ENCODE results near the gene ACTR2. TPM values are rescaled to one million over a fixed set of nuclear protein-coding genes. Genes with fewer than 3 reads are reported as not detected.
"Not testable (repeated sequence)": the region's sequence is repeated elsewhere in the genome, so short reads cannot be mapped to it uniquely, and the experiment has no call there.

The ACTR2 gene
- total and polyA plus RNA-seq, 7 donors = 38.9 to 99.0 (median 84.1) TPM

DNA sequence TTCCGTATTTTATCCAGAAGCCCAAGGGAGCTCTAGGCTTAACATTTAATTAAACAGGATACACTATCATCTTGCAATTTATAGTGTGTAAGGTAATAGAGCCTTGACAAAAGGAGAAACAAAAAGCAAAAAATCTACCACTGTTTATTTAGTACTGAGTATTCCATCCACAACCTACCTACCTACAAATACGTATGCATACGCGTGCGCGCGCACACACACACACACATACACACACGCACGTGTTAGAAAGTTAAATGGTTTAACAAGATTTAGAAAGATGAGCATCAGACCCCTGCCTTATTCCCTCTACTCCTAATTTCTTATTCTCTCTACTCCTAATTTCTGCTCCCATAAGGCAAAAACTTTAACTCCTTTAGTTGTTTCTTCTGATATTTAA is 14.6 kb upstream of the ACTR2 start:
- no peaks in the 10 kb centered on the region for H3K36me3 ChIP-seq (ENCODE audit: insufficient read depth in 1 of 2, low read depth in 1 of 2)
- ATAC-seq (no peak), DNase-seq (no peak)
- intact Hi-C loops (cut with DNase I) = no loop called here
- no peaks in the 10 kb centered on the region for H3K4me1 ChIP-seq
- no peak overlapping the region for H3K4me3 ChIP-seq
- 96 to 97% (median 96%) methylated on average over 9 of the region's 9 CpGs for WGBS, 3 donors
- no peak overlapping the region for H3K27ac ChIP-seq
- no peaks in the 10 kb centered on the region for H3K27me3 ChIP-seq (ENCODE audit: insufficient read depth in 3 of 3, low read length in 2 of 3)
- TF ChIP-seq, protein P1, sequence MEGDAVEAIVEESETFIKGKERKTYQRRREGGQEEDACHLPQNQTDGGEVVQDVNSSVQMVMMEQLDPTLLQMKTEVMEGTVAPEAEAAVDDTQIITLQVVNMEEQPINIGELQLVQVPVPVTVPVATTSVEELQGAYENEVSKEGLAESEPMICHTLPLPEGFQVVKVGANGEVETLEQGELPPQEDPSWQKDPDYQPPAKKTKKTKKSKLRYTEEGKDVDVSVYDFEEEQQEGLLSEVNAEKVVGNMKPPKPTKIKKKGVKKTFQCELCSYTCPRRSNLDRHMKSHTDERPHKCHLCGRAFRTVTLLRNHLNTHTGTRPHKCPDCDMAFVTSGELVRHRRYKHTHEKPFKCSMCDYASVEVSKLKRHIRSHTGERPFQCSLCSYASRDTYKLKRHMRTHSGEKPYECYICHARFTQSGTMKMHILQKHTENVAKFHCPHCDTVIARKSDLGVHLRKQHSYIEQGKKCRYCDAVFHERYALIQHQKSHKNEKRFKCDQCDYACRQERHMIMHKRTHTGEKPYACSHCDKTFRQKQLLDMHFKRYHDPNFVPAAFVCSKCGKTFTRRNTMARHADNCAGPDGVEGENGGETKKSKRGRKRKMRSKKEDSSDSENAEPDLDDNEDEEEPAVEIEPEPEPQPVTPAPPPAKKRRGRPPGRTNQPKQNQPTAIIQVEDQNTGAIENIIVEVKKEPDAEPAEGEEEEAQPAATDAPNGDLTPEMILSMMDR (IDR thresholded peaks at IDR 0.05) = no peak
- H3K9me3 ChIP-seq = no peaks in the 10 kb centered on the region

DNA sequence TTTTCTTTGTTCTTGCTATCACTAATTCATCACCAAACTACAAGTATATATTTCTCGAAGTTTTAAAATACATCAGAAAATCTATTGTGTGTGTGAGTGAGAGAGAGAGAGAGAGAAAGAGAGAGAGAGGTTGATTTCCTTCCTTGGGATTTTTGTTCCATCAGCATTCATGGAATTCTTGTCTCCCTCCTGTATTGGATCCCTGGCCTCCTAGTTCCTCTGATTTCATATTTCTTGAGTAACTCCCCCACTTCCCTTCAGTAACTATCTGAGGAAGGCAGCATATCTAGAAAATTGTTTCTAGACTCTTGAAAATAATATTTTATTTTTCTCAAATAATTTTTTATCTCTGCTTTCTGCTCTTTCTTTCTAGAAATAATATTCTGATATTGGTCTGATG is 13.3 kb upstream of the ACTR2 start:
- 82 to 89% (median 85%) methylated on average over 1 of the region's 1 CpG for WGBS, 3 donors
- H3K9me3 ChIP-seq = no peaks in the 10 kb centered on the region
- no peaks in the 10 kb centered on the region for H3K4me1 ChIP-seq
- intact Hi-C loops (cut with DNase I) = no loop called here
- H3K36me3 ChIP-seq (ENCODE audit: insufficient read depth in 1 of 2, low read depth in 1 of 2) = no peaks in the 10 kb centered on the region
- ATAC-seq = no peak
- H3K27ac ChIP-seq = no peak overlapping the region
- DNase-seq = no peak
- no peak overlapping the region for H3K4me3 ChIP-seq
- TF ChIP-seq, protein P1 (IDR thresholded peaks at IDR 0.05) = no peak
- no peaks in the 10 kb centered on the region for H3K27me3 ChIP-seq (ENCODE audit: insufficient read depth in 3 of 3, low read length in 2 of 3)

DNA sequence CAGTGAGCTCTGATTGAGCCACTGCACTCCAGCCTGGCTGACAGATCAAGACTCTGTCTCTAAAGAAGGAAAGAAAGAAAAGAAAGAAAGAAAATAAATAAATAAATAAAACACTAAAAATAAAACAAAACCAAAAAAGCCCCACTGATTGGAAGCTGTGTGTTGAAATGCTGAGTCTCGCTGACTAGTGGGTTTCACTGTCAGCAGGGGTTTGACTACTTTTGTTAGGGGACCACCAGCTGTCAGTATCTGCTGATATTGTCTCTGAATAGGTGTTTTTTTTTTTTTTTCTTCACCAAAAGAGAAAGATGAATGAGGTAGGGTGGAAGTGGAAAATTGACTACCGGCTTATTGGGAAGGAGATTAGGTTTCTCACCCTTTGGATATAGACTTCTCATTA is 12.8 kb upstream of the ACTR2 start:
- no peaks in the 10 kb centered on the region for H3K27me3 ChIP-seq (ENCODE audit: insufficient read depth in 3 of 3, low read length in 2 of 3)
- no peaks in the 10 kb centered on the region for H3K4me1 ChIP-seq
- intact Hi-C loops (cut with DNase I) = no loop called here
- H3K9me3 ChIP-seq = no peaks in the 10 kb centered on the region
- no peaks in the 10 kb centered on the region for H3K36me3 ChIP-seq (ENCODE audit: insufficient read depth in 1 of 2, low read depth in 1 of 2)
- TF ChIP-seq, protein P1 (IDR thresholded peaks at IDR 0.05) = no peak
- WGBS, 3 donors = 87 to 97% (median 92%) methylated on average over 2 of the region's 2 CpGs
- DNase-seq = no peak
- ATAC-seq = no peak
- H3K4me3 ChIP-seq = no peak overlapping the region
- no peak overlapping the region for H3K27ac ChIP-seq

DNA sequence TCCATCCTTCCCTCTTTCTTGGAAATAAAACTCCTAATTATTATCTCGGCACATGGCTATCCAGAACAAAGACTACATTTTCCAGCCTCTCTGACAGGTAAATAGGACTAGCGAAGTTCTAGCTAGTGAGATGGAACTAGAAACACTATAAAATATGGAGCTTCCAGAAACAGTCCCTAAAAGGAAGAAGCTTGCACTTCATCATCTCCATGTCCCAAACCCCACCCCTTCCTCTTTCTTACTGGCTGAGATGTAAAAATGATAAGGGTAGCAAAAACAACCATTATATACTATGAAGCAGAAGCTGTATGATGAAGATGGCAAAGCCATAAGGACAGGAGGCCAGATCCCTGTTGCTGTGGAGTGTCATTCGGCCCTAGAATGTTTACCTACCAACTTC is 11.7 kb upstream of the ACTR2 start:
- no peaks in the 10 kb centered on the region for H3K36me3 ChIP-seq (ENCODE audit: insufficient read depth in 1 of 2, low read depth in 1 of 2)
- ATAC-seq (no peak), DNase-seq (no peak)
- TF ChIP-seq, protein P1 (IDR thresholded peaks at IDR 0.05) = no peak
- no peak overlapping the region for H3K4me3 ChIP-seq
- H3K9me3 ChIP-seq = no peaks in the 10 kb centered on the region
- peaks cover 6% of the 10 kb centered on the region for H3K4me1 ChIP-seq
- no peak overlapping the region for H3K27ac ChIP-seq
- intact Hi-C loops (cut with DNase I) = no loop called here
- no peaks in the 10 kb centered on the region for H3K27me3 ChIP-seq (ENCODE audit: insufficient read depth in 3 of 3, low read length in 2 of 3)
- WGBS, 3 donors = 96% methylated on average over 3 of the region's 3 CpGs

DNA sequence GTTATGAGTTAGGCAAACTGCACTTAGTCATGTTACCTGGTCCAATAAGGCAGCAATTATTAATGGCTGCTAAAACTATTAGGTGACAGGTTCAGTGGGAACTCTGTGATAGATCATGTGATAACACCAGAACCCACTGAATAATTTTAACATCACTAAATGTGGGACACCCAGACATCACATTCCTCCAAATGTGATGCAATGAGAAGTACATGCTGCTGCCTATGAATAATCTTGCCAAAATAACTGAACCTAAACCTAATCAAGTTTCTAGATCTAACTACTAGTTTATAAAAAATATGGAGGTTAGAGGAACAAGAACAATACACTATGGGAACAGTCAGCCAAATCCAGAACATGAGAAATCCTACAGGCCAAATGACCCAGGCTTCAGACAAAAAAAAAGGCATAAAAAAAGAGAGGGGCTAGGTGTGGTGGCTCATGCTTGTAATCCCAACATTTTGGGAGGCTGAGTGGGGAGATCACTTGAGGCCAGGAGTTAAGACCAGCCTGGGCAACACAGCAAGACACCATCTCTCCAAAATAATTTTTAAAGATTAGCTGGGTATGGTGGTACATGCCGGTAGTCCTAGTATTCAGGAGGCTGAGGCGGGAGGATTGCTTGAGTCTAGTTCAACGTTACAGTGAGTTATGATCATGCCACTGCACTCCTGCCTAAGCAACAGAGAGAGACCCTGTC is 7.0 kb upstream of the ACTR2 start:
- ATAC-seq (peak in 1 of 4 donors; percentile 15), DNase-seq (no peak)
- intact Hi-C loops (cut with DNase I) = no loop called here
- H3K27ac ChIP-seq = no peak overlapping the region
- H3K27me3 ChIP-seq (ENCODE audit: insufficient read depth in 3 of 3, low read length in 2 of 3) = no peaks in the 10 kb centered on the region
- WGBS, 3 donors = 81 to 92% (median 84%) methylated on average over 3 of the region's 3 CpGs
- H3K9me3 ChIP-seq = no peaks in the 10 kb centered on the region
- no peaks in the 10 kb centered on the region for H3K36me3 ChIP-seq (ENCODE audit: insufficient read depth in 1 of 2, low read depth in 1 of 2)
- H3K4me1 ChIP-seq = peaks cover 6% of the 10 kb centered on the region
- TF ChIP-seq, protein P1 (IDR thresholded peaks at IDR 0.05) = no peak
- no peak overlapping the region for H3K4me3 ChIP-seq

DNA sequence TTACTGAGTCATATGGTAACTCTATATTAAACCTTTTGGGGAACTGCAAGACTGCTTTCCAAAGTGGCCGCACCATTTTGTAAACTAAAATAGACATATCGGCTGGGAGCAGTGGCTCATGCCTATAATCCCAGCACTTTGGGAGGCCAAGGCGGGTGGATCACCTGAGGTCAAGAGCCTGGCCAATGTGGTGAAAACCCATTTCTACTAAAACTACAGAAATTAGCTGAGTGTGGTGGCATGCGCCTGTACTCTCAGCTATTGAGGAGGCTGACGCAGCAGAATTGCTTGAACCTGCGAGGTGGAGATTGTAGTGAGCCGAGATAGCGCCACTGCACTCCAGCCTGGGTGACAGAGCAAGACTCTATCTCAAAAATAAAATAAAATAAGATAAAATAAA is 6.4 kb upstream of the ACTR2 start:
- H3K9me3 ChIP-seq; H3K36me3 ChIP-seq (ENCODE audit: insufficient read depth in 1 of 2, low read depth in 1 of 2); H3K27ac ChIP-seq; H3K4me1 ChIP-seq; intact Hi-C loops (cut with DNase I); DNase-seq; H3K4me3 ChIP-seq; ATAC-seq; H3K27me3 ChIP-seq (ENCODE audit: insufficient read depth in 3 of 3, low read length in 2 of 3): not testable (repeated sequence)
- 89 to 95% (median 91%) methylated on average over 8 of the region's 8 CpGs for WGBS, 3 donors

Data from psoas muscle (tissue), 8 donors.